Right ventricle myocardium superior (tissue), 1 donor: ENCODE data around the gene RGS7. TPM values are rescaled to one million over a fixed set of nuclear protein-coding genes. Genes with fewer than 3 reads are reported as not detected.

Source experiments
- ATAC-seq: fragments of 200-7000 bp; cut with Tn5 transposase; one replicate; pipeline ENCODE4 v1.9.1; 2020; ENCODE audit warnings: mild to moderate bottlenecking; ENCODE audit not compliant: poor library complexity
- DNase-seq: peaks from one replicate; pipeline ENCODE4 v3.0.0-alpha.2; 2020
- intact Hi-C: fragments of 100-400 bp; cut with DNase I; formaldehyde crosslinking; loops from one replicate; pipeline ENCODE4 v1.11.2; 2022
- total RNA-seq: library from RNA; stranded (reverse); fragmentation: NEBNext Ultra II Directional; extraction: Animal tissue kit (Norgen Biotek cat#: 25700); gene quantifications from one replicate; pipeline ENCODE4 v1.2.1, GENCODE V29; 2021
- donor health status: DM: no; HTN: yes; CAD: no; lungs with severe emphysema.

Gene RGS7
- total RNA-seq, 1 donor from 2014 or later = not detected

DNA sequence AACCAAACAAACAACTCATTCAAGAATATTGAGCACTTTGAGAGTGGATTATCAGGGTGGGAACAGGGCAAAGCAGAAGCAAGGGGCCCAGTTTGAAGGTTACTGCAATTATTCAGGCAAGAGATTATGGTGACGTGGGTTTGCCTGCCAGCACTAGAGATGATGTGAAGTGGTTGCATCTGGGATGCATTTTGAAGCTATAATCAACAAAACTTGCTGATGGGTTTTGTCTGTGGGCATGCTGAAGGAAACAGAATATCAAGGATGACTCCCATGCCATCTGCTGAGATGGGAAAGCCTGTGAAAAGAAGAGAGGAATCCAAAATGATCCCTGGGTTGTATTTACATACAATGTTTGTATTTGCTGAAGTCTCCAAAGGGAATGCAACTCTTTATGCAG is 520.7 kb downstream of the RGS7 start:
- intact Hi-C loops = no loop called here
- ATAC-seq (no peak), DNase-seq (no peak)

DNA sequence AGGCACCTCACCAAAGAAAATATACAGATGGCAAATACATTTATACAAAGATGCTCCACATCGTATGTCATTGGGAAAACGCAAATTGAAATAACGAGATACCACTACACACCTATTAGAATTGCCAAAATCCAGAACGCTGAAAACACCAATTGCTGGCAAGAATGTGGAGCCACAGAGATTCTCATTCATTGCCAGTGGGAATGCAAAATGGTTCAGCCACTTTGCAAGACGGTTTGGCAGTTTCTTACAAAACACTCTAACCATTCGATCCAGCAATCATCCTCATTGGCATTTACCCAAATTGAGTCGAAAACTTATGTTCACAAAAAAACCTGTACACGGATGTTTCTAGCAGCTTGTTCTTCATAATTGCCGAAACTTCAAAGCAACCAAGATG is 521.7 kb downstream of the RGS7 start:
- DNase-seq (no peak), ATAC-seq (no peak)
- intact Hi-C loops = no loop called here

GRCh38 chr1:240833075-240833474 is 523.9 kb downstream of the RGS7 start:
- ATAC-seq (no peak), DNase-seq (no peak)
- intact Hi-C loops = no loop called here

GRCh38 chr1:240831922-240832321 is 525.1 kb downstream of the RGS7 start:
- intact Hi-C loops = no loop called here
- ATAC-seq (no peak), DNase-seq (no peak)

DNA sequence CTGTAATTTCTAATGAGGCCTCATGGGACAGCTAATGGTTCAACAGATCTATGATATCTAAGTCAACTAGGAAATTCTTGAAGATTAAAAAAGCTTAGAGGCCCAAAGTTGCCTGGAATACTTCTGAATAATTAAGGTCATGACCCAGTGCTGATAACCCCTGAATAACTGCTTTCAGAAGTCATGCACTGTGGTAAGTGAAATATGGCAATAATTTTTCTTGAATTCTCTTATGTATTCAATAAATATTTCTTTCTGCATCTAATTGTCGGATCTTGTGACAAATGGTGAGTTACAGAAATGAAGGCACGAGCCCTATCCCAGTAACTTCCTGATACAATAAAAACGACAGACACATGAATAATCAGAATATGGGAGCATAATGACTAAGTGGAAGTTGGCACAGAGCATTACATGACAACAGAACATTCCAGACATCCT is 525.8 kb downstream of the RGS7 start:
- DNase-seq = no peak
- ATAC-seq = no peak

GRCh38 chr1:240829487-240829886 is 527.5 kb downstream of the RGS7 start:
- intact Hi-C loops = no loop called here
- no peak for ATAC-seq
- no peak for DNase-seq

More for the DNA sequence above, 525.8 kb downstream of the RGS7 start:
- intact Hi-C loops = no loop called here

- no peak for DNase-seq
- intact Hi-C loops = no loop called here
- no peak for ATAC-seq
Observed at GRCh38 chr1:240827786-240828185, 529.2 kb downstream of the RGS7 start.

DNA sequence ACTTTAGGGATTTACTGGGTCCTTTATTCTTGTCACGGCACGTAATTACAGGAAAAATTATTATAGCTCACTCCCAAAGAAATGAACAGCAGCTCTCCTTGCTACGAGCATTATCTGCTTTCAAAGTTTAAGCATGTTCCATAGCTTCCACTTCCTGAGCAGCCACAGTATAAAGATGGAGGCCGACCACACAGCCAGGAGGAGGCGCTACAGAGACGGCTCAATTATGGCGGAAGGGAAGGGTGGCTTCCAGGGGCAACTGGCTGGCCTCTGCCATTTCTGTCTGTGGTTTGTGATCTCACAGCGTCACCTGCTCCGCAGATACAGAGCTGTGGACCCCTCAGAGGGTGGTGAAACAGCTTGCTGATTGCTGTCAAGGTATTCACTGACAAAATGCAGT is 532.8 kb downstream of the RGS7 start:
- DNase-seq (no peak), ATAC-seq (no peak)
- intact Hi-C loops = no loop called here

- no peak for ATAC-seq
- DNase-seq = no peak
- intact Hi-C loops = no loop called here
Observed at GRCh38 chr1:240823357-240823756, 533.6 kb downstream of the RGS7 start.

GRCh38 chr1:240821925-240822324 is 535.1 kb downstream of the RGS7 start:
- DNase-seq = no peak
- ATAC-seq = no peak
- intact Hi-C loops = no loop called here

DNA sequence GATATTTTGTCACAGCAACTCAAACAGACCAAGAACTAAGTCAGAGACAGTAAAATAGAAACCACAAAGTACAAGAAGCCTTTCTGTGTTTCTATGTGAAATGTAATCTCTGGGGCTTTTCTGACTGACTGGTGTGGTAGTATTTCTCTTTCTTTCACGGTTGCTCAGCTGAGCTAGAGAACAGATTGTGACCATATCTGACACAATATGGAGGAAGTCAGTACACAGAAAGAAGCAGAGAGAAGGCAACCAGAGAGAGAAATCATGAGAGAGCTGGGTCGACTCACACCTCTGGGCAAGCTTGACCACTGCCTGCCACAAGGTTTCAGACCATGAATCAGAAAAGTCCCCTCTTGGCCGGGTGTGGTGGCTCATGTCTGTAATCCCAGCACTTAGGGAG is 536.2 kb downstream of the RGS7 start:
- DNase-seq = no peak
- ATAC-seq = no peak
- intact Hi-C loops = no loop called here

DNA sequence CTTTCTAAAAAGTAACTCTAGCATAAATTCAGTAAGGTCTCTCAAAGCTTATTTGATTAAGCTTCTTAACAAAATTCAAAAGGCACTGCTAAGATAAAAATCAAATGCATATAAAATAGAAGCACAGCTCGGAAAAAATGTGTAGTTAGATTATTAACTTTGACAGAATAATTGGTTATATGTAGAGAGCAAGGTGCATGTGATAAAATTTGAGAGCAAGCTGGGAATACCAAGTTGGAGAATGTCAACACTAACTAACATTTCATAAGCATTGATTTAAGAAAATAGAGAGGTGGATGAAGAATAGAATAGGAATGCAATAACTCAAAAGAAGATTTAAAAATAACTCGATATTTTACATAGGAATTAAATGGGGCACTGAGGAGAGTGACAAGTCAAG is 540.5 kb downstream of the RGS7 start:
- intact Hi-C loops = no loop called here
- DNase-seq (no peak), ATAC-seq (no peak)

DNA sequence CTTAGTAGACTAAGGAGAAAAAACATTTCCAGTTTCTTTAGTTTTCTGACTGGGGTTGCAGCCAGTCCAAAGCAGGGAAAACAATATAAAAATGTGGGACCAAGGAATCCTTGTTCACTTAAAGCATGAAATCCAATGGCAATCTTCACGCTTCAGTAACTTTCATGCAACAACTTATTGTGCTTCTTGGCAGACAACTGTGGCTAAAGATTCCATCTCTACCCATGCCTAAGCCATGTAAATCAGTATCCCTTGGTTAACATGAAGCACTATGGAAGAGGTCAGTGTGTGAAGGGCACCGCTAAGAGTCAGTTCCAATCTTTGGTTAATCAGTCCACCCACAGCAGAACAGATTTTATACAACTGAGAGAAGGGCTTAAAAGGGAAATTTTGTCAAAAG is 543.3 kb downstream of the RGS7 start:
- ATAC-seq (no peak), DNase-seq (no peak)
- intact Hi-C loops = no loop called here

DNA sequence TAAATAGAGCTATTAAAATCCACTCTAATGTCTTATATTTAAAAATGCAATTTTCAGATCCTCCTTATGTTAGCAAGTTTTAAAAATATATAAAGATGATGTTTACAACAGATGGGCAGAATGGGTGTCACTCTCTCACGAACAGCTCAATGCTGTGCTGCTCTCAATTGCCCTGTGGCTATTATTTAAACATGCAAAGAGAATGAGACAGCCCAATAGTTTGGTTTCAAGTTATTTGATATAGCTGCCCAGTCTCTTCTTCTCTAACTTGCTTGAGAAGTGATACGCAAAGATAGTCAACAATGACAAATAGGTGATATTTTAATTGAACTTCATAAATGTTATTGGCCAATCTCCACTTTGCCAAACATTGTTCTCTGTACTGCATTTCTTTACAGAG is 545.7 kb downstream of the RGS7 start:
- ATAC-seq (no peak), DNase-seq (no peak)
- intact Hi-C loops = no loop called here

DNA sequence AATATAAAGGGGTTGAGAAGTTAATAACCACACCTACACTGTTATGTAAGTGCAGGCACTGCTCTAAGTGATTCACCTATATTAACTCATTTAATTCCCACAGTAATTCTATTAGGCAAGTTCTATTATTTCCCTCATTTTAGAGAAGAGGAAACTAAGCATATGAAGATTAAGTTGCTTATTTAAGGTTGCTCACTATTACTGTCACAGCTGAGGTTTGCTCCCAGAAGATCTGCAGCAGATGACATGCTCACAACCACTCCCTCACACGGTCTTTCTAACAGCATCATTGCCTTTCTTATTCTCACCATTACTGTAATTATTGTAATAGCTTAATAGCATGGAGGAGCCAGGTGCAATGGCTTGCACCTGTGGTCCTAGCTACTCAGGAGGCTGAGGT is 548.6 kb downstream of the RGS7 start:
- no peak for ATAC-seq
- intact Hi-C loops = no loop called here
- DNase-seq = no peak

DNA sequence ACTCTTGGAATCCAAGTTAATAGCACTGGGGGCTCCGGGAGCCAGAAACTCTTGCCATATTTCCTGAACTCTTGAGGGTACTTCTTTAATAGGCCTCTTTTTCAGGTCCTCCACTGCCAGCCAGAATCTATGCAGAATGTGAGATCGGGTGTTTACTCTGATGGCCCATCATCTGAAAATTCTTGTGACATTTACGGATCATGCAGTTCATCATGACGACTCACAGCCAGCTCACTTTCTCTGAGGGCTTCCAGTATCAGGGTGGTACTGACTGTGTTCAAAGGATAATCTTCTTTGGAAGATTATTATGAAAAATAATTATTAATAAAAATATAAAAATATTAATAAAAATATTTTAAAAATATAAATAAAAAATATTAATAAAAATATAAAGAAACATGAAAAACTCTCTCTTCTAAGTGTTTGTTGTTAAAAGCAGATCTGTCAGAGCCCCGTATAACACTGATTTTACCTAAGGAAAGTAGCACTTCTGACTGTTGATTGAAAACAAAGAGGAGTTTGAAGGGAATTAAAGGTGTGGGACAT is 550.7 kb downstream of the RGS7 start:
- no peak for ATAC-seq
- intact Hi-C loops = no loop called here
- DNase-seq = no peak

- ATAC-seq (no peak), DNase-seq (no peak)
- intact Hi-C loops = no loop called here
Observed at GRCh38 chr1:240804475-240804874, 552.5 kb downstream of the RGS7 start.

DNA sequence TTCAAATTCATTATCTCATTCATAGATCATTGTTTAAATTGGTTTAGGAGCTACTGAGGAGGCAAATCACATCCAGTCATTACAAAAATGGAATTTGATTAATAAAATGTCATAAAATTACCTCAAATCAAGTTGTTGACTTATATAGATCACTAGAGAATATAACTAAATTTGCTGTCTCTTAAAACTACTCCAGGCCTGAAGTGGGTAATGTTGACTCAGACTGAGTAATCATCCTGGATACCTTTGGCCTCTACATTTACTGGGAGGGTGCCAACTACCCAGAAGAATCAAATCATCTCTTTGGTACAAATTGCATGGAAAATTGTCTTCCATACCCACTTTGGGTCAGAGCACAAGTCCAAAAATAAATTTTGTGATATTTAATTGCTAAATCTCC is 553.9 kb downstream of the RGS7 start:
- no peak for ATAC-seq
- intact Hi-C loops = no loop called here

DNA sequence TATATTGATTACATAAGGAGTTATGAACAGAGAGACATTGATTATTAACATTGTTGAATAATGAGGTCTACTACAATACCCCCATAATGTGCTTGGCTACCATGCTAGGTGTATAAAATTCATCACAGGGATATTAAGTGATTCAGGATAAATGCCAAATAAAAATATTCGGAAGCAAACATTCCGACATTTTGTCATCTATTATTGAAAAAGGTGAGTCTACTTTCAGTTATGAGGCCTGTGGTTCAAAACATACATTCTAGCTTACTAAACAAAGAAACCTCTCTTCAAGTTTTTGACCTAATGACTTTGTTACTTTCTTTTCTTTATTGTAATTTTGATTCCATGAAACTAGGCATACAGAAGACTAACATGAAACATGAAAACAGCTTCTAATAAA is 554.7 kb downstream of the RGS7 start:
- DNase-seq (no peak), ATAC-seq (no peak)
- intact Hi-C loops = no loop called here

More for the DNA sequence above, 553.9 kb downstream of the RGS7 start:
- no peak for DNase-seq

DNA sequence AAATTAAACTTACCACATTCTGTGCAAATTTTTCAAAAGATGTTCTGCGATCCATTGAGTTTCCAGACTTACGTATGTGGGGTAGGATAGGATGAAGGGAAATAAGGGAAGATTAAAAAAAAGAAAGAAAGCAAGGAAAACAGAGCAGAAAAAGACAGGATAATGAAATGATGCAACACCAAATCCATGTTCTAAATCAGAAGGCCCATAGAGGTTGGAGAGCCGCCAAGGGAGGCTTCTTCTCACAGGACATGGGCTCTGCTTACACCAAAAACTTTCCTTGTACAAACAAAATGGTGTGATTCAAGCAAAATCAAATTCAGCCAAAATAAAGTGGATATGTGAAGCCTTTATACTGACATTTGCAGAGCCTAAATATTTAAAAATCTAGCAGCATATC is 555.6 kb downstream of the RGS7 start:
- intact Hi-C loops = no loop called here
- ATAC-seq = no peak
- DNase-seq = no peak

- DNase-seq = no peak
- intact Hi-C loops = no loop called here
- no peak for ATAC-seq
Observed at GRCh38 chr1:240800291-240800690, 556.7 kb downstream of the RGS7 start.
